Ammon's horn (tissue), 1 donor: ENCODE results near the gene NFATC1.
A peak's percentile ranks its signal among the peaks of the same experiment; 100 is the strongest.

ENCODE experiments used
- DNase-seq: peaks from one replicate; pipeline ENCODE4 v3.0.0-alpha.2; 2016; ENCODE audit warnings: low spot score

NFATC1 gene

DNA sequence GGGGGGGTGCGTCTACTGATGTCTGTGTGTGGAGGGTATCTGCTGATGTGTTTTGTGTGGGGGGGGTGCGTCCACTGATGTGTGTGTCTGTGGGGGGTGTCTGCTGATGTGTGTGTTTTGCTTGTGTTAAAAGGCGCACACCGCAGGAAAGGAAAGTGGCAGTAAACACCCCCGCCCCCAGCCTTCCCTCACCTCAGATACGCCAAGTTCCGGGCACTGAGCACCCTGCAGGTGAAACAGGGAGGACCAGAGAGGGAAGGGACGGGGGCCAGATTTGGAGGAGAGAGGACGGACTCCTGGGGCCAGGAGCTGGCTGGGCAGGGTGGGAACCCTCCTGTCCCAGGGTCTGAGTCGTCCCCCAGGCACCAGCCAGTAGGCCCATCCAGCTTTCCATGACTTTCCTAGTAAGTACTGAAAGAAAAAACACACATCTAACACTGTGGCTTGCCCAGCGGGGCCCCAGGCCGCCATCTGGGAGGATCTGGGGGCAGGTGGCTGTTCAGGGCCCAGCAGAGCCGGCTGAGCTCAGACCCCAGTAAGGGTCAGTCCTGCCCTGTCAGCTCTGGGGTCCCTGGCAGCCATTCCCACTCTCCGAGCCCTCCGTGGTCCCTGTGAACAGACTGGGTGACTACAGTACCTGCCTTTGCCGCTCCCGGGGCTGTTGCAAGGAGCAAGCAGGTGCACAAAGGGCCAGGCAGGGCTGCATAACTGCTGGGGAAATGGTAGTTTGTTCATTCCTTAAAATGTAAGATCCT, 126.9 kb downstream of the NFATC1 start:
- DNase-seq, result no peak

DNA sequence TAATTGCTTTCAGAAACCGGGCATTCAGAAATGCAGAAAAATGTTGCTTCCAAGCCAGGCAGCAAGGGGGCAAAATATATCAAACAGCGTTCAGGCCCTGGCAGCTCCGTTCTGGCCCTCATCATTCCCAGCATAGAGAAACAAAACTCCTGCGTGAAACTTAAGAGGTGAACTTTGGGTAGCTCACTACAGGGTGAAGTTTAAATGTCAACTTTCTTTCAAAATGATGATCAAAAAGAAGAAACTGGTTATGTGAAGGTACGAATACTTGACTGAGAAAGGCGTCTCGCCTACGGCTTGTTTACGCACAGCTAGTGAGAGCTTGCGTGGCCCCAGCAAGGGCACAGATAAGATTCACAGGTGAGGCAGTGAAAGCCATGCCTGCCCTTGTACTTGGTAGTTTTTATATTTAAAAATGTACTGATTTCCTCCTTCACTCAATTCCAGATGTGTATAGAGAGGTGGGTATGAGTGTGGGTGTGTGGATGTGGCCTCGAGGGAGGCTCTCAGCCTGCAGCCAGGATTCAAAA, 127.5 kb downstream of the NFATC1 start:
- DNase-seq, result no peak

DNA sequence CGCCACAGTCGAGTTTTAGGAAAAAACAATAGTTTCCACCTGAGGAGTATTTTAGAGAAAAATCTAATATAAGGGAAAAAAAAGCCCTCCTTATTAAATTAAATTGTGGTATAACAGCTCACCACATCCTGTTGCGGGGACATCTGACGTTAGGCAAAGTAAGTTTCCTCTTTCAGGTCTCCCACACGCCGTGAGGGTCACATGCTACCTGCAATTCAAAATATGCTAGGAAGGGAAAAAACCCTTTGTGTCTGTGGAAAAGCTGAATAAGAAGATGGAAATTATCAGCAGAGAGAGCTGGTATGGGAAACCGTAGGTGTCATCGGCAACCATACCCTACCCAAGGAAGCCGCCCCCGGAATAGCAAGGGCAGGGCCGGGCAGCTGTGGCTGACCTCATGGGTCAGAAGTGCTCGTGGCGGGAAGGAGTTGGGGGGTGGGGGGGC, 128.0 kb downstream of the NFATC1 start:
- DNase-seq, result no peak

GRCh38 chr18:79524181-79525078, 128.7 kb downstream of the NFATC1 start:
- no peak for DNase-seq

DNA sequence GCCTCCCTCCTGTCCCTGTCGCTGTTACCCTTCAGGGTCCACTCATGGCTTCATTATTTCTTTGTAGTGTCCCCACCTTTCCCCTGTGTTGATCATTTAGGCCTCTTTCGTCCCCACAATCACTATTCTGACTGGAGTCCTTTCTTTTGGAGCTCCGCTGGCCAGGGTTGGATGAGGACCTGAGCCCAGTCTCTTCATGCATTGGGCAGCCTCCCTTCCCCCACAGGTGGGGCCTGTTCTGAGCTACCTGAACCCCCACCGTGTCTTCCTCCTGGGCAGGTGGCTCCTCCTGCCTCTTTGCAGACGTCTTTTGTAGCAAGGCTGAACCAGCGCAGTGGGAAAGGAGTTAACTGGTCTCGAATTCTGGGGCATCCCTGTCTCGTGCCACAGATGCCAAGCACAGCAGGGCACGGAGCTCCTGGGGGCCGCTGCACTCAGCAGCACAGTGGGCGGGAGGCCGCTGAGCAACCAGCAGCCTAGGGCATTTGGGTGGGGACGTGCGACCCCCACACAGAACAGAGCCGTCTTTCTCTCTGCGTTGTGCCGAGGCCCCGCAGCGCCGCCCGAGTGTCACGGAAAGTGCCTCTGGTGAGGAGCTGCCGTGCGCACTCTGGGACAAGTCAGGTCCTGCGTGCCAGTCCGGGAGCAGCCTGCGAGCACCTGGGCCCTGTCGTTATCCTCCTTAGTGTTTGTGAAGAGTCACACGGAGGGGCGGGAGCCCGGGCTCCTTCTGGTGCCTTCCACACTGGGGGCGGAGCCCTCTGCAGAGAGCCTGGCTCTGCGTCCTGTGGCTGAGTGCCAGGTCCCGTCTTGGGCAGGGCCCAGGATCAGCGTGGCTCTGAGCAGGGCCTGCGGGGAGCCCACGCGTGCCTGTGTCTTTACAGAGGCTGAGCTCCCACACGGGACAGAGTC, 130.1 kb downstream of the NFATC1 start:
- peak; percentile 54 for DNase-seq

GRCh38 chr18:79526468-79527460, 131.0 kb downstream of the NFATC1 start:
- no peak for DNase-seq

DNA sequence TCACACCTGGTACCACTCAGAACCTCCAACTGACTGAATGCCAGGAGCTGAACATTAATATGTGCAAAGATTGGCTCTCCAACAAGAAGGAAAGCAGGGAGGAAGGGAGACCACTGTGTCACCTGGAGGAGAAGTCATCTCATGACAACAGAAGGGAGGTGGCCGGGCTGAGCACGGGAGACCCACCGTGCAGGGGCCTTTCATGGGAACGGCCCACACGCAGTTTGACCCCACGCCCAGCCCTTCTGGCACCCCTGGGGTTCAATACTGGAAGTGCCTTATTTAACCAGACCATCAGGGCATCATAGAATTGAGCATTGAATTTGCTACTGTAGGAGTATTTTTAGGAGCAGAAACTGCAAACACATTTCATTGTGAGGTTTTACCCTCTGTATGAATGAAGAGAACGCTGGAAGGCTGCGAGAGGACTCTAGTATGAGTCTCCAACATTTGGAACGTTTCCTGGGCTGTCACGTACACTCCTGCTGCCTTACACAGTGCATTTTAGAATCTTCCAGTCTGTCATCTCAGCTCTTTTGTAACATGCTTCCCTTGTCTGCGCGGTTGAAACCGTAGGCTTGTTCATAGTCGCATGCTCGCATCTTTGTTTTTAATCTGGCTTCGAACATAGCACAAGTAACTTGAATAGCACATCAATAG, 132.1 kb downstream of the NFATC1 start:
- DNase-seq, result no peak

GRCh38 chr18:79528316-79528695, 132.6 kb downstream of the NFATC1 start:
- no peak for DNase-seq

DNA sequence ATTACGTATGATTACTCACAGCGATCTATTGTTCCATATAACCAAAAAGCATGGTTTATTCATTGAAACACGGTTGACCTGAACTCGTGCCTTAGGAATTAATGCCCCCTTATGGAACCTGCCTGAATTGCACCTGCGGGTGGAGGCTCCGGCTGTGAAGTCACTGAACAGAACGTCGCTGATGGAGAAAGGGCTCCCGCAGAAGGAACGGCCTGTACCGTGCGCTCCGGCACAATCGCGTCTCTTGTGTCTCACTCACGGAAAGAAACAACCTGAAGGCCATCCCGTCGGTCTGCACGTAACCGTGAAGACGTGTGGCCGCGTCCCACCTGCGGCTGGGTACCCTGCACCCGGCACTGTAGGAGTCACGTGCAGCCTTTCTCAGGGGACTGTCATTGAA, 133.1 kb downstream of the NFATC1 start:
- DNase-seq, result peak; percentile 63

GRCh38 chr18:79529296-79529695, 133.6 kb downstream of the NFATC1 start:
- no peak for DNase-seq

- no peak for DNase-seq
Observed at GRCh38 chr18:79529991-79530390, 134.3 kb downstream of the NFATC1 start.

DNA sequence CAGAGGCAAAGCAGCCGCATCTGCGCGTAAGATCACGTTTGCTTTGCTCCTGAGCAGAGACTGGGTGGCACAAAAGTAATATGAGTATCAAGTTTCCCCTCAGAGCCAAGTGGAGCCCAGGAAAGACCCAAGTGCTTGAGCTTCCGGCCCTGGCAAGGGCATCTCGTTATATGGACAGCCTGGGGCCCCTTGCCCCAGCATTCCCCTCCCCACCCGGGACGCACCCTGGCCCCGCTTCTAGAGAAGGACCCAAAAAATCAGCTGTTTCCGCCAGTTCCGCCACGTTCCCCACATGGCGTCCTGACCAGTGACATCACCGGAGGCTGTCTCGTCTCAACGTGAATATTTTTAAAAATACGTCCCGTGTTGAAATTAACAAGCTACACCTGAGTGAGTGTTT, 135.1 kb downstream of the NFATC1 start:
- no peak for DNase-seq

DNA sequence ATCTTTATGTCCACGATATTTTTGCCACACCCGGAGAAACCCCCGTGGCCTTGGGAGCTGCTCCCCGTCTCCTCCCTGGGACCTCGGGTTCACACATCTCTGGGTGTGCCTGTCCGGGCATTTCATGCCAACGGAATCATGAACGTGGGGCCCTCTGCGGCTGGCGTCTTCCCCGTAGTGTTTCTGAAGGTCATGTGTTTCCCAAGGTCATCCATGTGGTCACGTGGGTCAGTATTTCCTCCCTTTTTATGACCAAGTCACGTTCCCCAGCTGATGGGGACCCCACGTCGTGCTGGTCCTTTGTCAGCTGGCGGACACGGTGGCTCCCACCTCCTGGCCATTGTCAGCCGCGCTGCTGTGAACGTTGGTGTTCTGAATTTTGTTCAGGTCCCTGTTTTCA, 135.7 kb downstream of the NFATC1 start:
- DNase-seq, result no peak

GRCh38 chr18:79531926-79532312, 136.2 kb downstream of the NFATC1 start:
- no peak for DNase-seq

GRCh38 chr18:79532313-79533007, 136.7 kb downstream of the NFATC1 start:
- DNase-seq, result no peak

DNA sequence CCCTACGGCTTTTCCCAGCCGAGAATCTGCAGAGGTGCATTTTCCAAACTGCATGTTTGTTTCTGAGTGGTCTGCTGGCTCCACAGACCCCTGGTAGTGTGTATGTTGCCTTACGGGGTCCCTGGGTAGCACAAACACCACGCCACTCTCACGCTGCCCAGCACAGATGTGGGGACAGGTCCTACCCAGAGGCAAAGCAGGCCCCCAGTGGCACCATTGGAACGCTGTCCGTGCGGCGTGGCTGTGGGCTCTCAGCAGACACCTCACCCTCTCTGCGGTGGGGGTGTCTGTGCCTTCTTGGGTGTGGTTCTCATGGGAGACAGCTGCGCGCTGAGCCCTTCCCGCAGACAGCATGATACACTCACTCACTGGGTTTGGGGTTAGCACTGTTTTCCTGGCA, 137.4 kb downstream of the NFATC1 start:
- no peak for DNase-seq

DNA sequence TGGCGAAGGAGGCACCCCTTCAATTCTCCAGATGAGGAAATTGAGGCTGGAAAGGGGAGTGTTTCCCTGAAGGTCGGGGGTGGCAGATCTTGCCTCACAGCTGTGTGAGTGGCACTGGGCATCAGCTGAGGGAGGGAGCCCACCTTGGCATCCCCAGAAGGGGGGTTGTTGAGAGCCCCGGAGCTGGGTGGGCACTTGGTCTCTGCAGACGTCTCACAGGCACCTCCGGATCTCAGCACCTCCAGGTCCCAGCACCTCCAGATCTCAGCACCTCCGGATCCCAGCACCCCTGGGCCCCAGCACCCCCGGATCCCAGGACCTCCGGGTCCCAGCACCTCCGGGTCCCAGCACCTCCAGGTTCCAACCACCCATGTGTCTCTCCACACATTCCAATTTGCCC, 137.9 kb downstream of the NFATC1 start:
- no peak for DNase-seq

GRCh38 chr18:79534356-79534755, 138.6 kb downstream of the NFATC1 start:
- no peak for DNase-seq

DNA sequence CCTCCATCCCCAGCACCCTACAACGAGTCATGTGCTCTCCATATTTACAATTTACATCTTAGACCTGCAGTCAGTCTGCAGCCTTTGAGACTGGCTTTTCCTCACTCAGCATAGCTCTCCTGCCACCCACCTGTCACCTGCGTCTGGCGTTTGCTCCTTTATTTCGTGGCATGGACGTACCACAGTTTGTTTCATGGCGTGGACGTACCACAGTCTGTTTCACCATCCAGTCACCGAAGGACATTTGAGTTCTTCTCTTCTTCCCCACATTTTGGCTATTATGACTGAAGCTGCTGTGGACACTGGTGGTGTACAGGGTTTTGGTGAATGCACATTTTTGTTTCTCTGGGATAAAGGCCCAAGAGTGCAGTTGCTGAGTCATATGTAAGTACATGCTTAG, 142.0 kb downstream of the NFATC1 start:
- no peak for DNase-seq

- no peak for DNase-seq
Observed at GRCh38 chr18:79538635-79539034, 142.9 kb downstream of the NFATC1 start.
